HepG2 (cell line): ENCODE data around the gene TIMELESS. TPM values are rescaled to one million over a fixed set of nuclear protein-coding genes. Genes with fewer than 3 reads are reported as not detected.

Source experiments
- ATAC-seq: fragments of 200-7000 bp; cut with Tn5 transposase; 3 replicates; pipeline ENCODE4 v1.9.1; 2020; ENCODE audit warnings: mild to moderate bottlenecking, moderate library complexity
- BruUV-seq: library from RNA; stranded (reverse); fragments of 400-500 nt; replicated peaks from 2 replicates; lab custom pipeline; 2021; lab: Mats Ljungman, UMichigan
- CTCF ChIA-PET: fragments of 300-600 bp; formaldehyde crosslinking; extraction: SDS; loops from one replicate; lab custom pipeline; 2021; ENCODE audit warnings: low total read pairs, inconsistent platforms, low intra/inter-chr PET ratio; lab: Yijun Ruan, JAX
- POLR2A ChIA-PET: fragments of 350-600 bp; sonication (Branson Sonifier 250); formaldehyde crosslinking; loops from one replicate; lab custom pipeline; 2020; ENCODE audit warnings: antibody characterized with exemption, inconsistent platforms; lab: Yijun Ruan, JAX
- DNase-seq: peaks from one replicate; pipeline ENCODE4 v3.0.0-alpha.2; 2015; ENCODE audit warnings: low spot score
- FAIRE-seq: peaks from 3 replicates; lab custom pipeline; 2011; peaks lifted over from hg19 to GRCh38; lab: Jason Lieb, UNC
- H2AFZ ChIP-seq: one replicate; pipeline ENCODE4 v1.6.1; 2011; ENCODE audit warnings: low read length, inconsistent platforms
- H3K27ac ChIP-seq: fragments of 300-600 bp; 3 replicates; pipeline ENCODE4 v1.8.0; 2011; ENCODE audit warnings: mixed run types, mild to moderate bottlenecking, mixed read lengths, low read length, inconsistent platforms; ENCODE audit not compliant: insufficient read depth; ENCODE audit errors: extremely low read length
- H3K27me3 ChIP-seq, 2 experiments: fragments of 200-600 bp in 1 of 2; 2 replicates in 1 of 2; 3 replicates in 1 of 2; pipeline versions ENCODE4 v1.6.0 to v1.8.0; 2011; ENCODE audit warnings: low read length in 2 of 2, mild to moderate bottlenecking in 2 of 2, moderate library complexity in 2 of 2, inconsistent platforms in 1 of 2; ENCODE audit not compliant: insufficient read depth in 2 of 2, control insufficient read depth in 1 of 2
- H3K36me3 ChIP-seq, 2 experiments: fragments of 200-600 bp in 1 of 2; replicated peaks in 1 of 2; 2 replicates in 1 of 2; 3 replicates in 1 of 2; pipeline versions ENCODE4 v1.5.1 to v1.8.0; 2011; ENCODE audit warnings: low read length in 2 of 2, inconsistent platforms in 1 of 2; ENCODE audit not compliant: insufficient read depth in 2 of 2, control insufficient read depth in 1 of 2
- H3K4me1 ChIP-seq: 2 replicates; pipeline ENCODE4 v1.5.1; 2012; ENCODE audit warnings: low read length, inconsistent platforms; ENCODE audit not compliant: insufficient read depth
- H3K4me2 ChIP-seq: 2 replicates; pipeline ENCODE4 v1.6.0; 2011; ENCODE audit warnings: low read depth, low read length, inconsistent platforms
- H3K4me3 ChIP-seq, 3 experiments: fragments of 200-600 bp in 1 of 3; sonication (generic), shearing (Covaris generic) in 1 of 3; replicated peaks in 1 of 3; 2 replicates each; pipeline ENCODE4 v1.5.1; 2011 to 2016; ENCODE audit warnings: low read length in 3 of 3, inconsistent platforms in 2 of 3, low read depth in 2 of 3, mild to moderate bottlenecking in 2 of 3, control low read depth in 1 of 3, mixed read lengths in 1 of 3; ENCODE audit not compliant: insufficient read depth in 1 of 3
- H3K79me2 ChIP-seq: one replicate; pipeline ENCODE4 v1.6.1; 2011; ENCODE audit warnings: low read length, inconsistent platforms; ENCODE audit not compliant: insufficient read depth
- H3K9ac ChIP-seq: 2 replicates; pipeline ENCODE4 v1.6.0; 2011; ENCODE audit warnings: mild to moderate bottlenecking, low read depth, low read length, inconsistent platforms; ENCODE audit not compliant: insufficient read depth
- H3K9me3 ChIP-seq: 2 replicates; pipeline ENCODE4 v1.5.1; 2012; ENCODE audit warnings: mild to moderate bottlenecking, low read length
- H4K20me1 ChIP-seq: 2 replicates; pipeline ENCODE4 v1.6.0; 2011; ENCODE audit warnings: inconsistent platforms, mild to moderate bottlenecking, low read length, moderate library complexity; ENCODE audit not compliant: insufficient read depth
- ATF7-NPFF ChIP-seq: sonication (generic); formaldehyde crosslinking; IDR thresholded peaks from 2 replicates; pipeline ENCODE4 v1.8.1; 2023; ENCODE audit warnings: mild to moderate bottlenecking, low read depth, missing genetic modification reagents, moderate library complexity
- KDM5A ChIP-seq: fragments of 200-600 bp; sonication (generic); IDR thresholded peaks from 2 replicates; pipeline ENCODE4 v1.7.0; 2018; ENCODE audit warnings: antibody characterized with exemption, mild to moderate bottlenecking, low read length, borderline replicate concordance
- KLF15 ChIP-seq: sonication (generic); formaldehyde crosslinking; IDR thresholded peaks from 2 replicates; pipeline ENCODE4 v1.8.1; 2023; ENCODE audit warnings: borderline replicate concordance, mild to moderate bottlenecking, inconsistent platforms, missing genetic modification reagents, mixed read lengths
- TOE1 ChIP-seq: sonication (generic); formaldehyde crosslinking; IDR thresholded peaks from 2 replicates; pipeline ENCODE4 v1.4.0; 2020; ENCODE audit warnings: mild to moderate bottlenecking, missing genetic modification reagents
- XBP1 ChIP-seq: sonication (generic); formaldehyde crosslinking; IDR thresholded peaks from 2 replicates; pipeline ENCODE4 v1.5.0; 2020; ENCODE audit warnings: missing genetic modification reagents
- ZFP36L2 ChIP-seq: sonication (generic); formaldehyde crosslinking; IDR thresholded peaks from 2 replicates; pipeline ENCODE4 v1.4.0; 2020; ENCODE audit warnings: missing genetic modification reagents
- ZNF639 ChIP-seq: conservative IDR thresholded peaks from 2 replicates; pipeline ENCODE4 v1.6.1; 2018; ENCODE audit warnings: missing genetic modification reagents
- ZNF646 ChIP-seq: sonication (generic); formaldehyde crosslinking; IDR thresholded peaks from 2 replicates; pipeline ENCODE4 v1.9.0; 2021; ENCODE audit warnings: mild to moderate bottlenecking, missing genetic modification reagents
- ZNF710 ChIP-seq: sonication (generic); formaldehyde crosslinking; IDR thresholded peaks from 2 replicates; pipeline ENCODE4 v1.5.0; 2020; ENCODE audit warnings: mild to moderate bottlenecking, missing genetic modification reagents, borderline replicate concordance
- WGBS: methylation state at CpG from one replicate; pipeline ENCODE4 v1.1.6; 2017; ENCODE audit warnings: low lambda C conversion rate; 5-methylcytosine and 5-hydroxymethylcytosine counted together
- in situ Hi-C: cut with HindIII; loops from 2 replicates; pipeline ENCODE4 v1.10.0; 2017; ENCODE audit warnings: low pct_unique_long_range_greater_than_20kb; ENCODE audit not compliant: extremely low pct_ligation_motif_present
- intact Hi-C: fragments of 100-400 bp; cut with micrococcal nuclease; formaldehyde crosslinking; loops from one replicate; pipeline ENCODE4 v1.10.0; 2022; ENCODE audit not compliant: unreplicated experiment
- polyA plus RNA-seq, 8 experiments: library from polyadenylated mRNA; depleted of rRNA in 3 of 8; stranded (reverse) in 7 of 8; unstranded in 1 of 8; fragments of >200 nt; fragmentation: Illumina TruSeq in 4 of 8; extraction: Trizol in 4 of 8; gene quantifications; 2 replicates each; pipeline versions ENCODE4 v1.2.1 to v1.2.3, GENCODE V29; 2011 to 2016; ENCODE audit warnings: low read depth in 4 of 8, missing spikeins in 1 of 8, mixed read lengths in 1 of 8; ENCODE audit not compliant: insufficient read depth in 1 of 8
- total RNA-seq, 5 experiments: library from RNA; depleted of rRNA; stranded (reverse); fragments of >200 nt; fragmentation: Illumina TruSeq; extraction: Trizol; gene quantifications; 2 replicates each; pipeline ENCODE4 v1.2.3, GENCODE V29; 2016; ENCODE audit warnings: low read depth in 1 of 5
- TF ChIP-seq, protein P1 (sequence below): sonication (generic); formaldehyde crosslinking; IDR thresholded peaks from 2 replicates; pipeline ENCODE4 v1.4.0; 2020; ENCODE audit warnings: mild to moderate bottlenecking, missing genetic modification reagents

The TIMELESS gene
- total and polyA plus RNA-seq, 2 of the 13 experiments (the other 11 are each of a cell fraction or from before 2014, with no cell fraction given), result 4.0 to 20.3 TPM

- peak within 1 kb of the TSS; percentile 61 for H3K9ac ChIP-seq
- CTCF ChIA-PET, result no interaction called here
- POLR2A ChIA-PET, result interaction anchor here (0.6 to 1.8 kb wide), 18 partner anchors 9 to 360 kb away, joined by 3 to 10 read pairs (median 3); partner anchors contain the start of genes APOF, CNPY2, COQ10A and ESYT1
- in situ Hi-C loops, result no loop called here
- FAIRE-seq, result peak; percentile 61
- H3K27me3 ChIP-seq, result no peaks in the 10 kb centered on the region
- peaks cover 34% of the 10 kb centered on the region for H3K4me1 ChIP-seq
- H3K9me3 ChIP-seq, result no peaks in the 10 kb centered on the region
- H3K79me2 ChIP-seq, result no peaks in the 10 kb centered on the region
- H3K4me3 ChIP-seq, result peak within 1 kb of the TSS; percentile 65 to 85 (median 79)
- H4K20me1 ChIP-seq, result no peaks in the 10 kb centered on the region
- DNase-seq, result peak; percentile 76
- H2AFZ ChIP-seq, result no peak within 1 kb of the TSS
- WGBS, result 45% methylated on average over 51 of the region's 59 CpGs
- no peaks in the 10 kb centered on the region for H3K36me3 ChIP-seq
- no peak within 1 kb of the TSS for H3K27ac ChIP-seq
- no TSS peak for BruUV-seq
- H3K4me2 ChIP-seq, result peak within 1 kb of the TSS; percentile 93
- ATAC-seq, result peak; percentile 95
- intact Hi-C loops, result no loop called here
- TF ChIP-seq ZNF710 (peak; percentile 31; the same call in 1 of the 2 replicates), XBP1 (CRISPR knock-in tag) (0 out of 2 replicates have a peak, but pooled peaks have one; percentile 75), ATF7-NPFF (CRISPR knock-in tag) (peak; percentile 93), ZNF646 (CRISPR knock-in tag) (peak; percentile 18; the same call in 1 of the 2 replicates), ZFP36L2 (CRISPR knock-in tag) (0 out of 2 replicates have a peak, but pooled peaks have one; percentile 62), KLF15 (CRISPR knock-in tag) (peak; percentile 96; the same call in 1 of the 2 replicates), KDM5A (no peak; the same call in 1 of the 2 replicates), TOE1 (CRISPR knock-in tag) (no peak; the same call in 1 of the 2 replicates), ZNF639 (CRISPR knock-in tag) (no peak; the same call in 1 of the 2 replicates)
- TF ChIP-seq, protein P1, sequence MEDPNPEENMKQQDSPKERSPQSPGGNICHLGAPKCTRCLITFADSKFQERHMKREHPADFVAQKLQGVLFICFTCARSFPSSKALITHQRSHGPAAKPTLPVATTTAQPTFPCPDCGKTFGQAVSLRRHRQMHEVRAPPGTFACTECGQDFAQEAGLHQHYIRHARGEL, result 0 out of 2 replicates have a peak, but pooled peaks have one; percentile 71
Observed at GRCh38 chr12:56488041-56488955, 39.1 kb upstream of the TIMELESS start, which contains the start of gene GLS2. GLS2 (minus strand) TSS chr12:56488161; CDS start chr12:56488118, 43 bp downstream.
